Large intestine (tissue), 12 donors: ENCODE results near the gene THOC3. TPM values are rescaled to one million over a fixed set of nuclear protein-coding genes. Genes with fewer than 3 reads are reported as not detected.
"Not testable (repeated sequence)": the region's sequence is repeated elsewhere in the genome, so short reads cannot be mapped to it uniquely, and the experiment has no call there.

Source experiments
- DNase-seq, 2 donors: peaks; one replicate each; pipeline versions ENCODE4 v3.0.0 to v3.0.0-alpha.2; 2013
- H3K27ac ChIP-seq: one replicate; pipeline ENCODE4 v1.5.1; 2013; ENCODE audit warnings: low read length
- H3K27me3 ChIP-seq: 2 replicates; pipeline ENCODE4 v1.6.1; 2013; ENCODE audit warnings: low read length; ENCODE audit not compliant: control insufficient read depth, insufficient read depth
- H3K36me3 ChIP-seq: 2 replicates; pipeline ENCODE4 v1.6.1; 2013; ENCODE audit warnings: low read length; ENCODE audit not compliant: control insufficient read depth, insufficient read depth
- H3K4me1 ChIP-seq: one replicate; pipeline ENCODE4 v1.6.1; 2013; ENCODE audit warnings: low read length; ENCODE audit not compliant: control insufficient read depth, insufficient read depth
- H3K4me3 ChIP-seq: one replicate; pipeline ENCODE4 v1.5.1; 2013; ENCODE audit warnings: low read length
- H3K9me3 ChIP-seq: one replicate; pipeline ENCODE4 v1.6.1; 2013; ENCODE audit warnings: mild to moderate bottlenecking, low read depth, low read length, moderate library complexity; ENCODE audit not compliant: control insufficient read depth
- WGBS: methylation state at CpG from one replicate; pipeline ENCODE4 v1.1.5; 2013; ENCODE audit warnings: low lambda C conversion rate; ENCODE audit not compliant: insufficient coverage; 5-methylcytosine and 5-hydroxymethylcytosine counted together
- long read RNA-seq, 11 donors: transcript quantifications; one replicate each; lab custom pipeline, GENCODE V29; 2026
- polyA plus RNA-seq: library from polyadenylated mRNA; unstranded; fragments of 120-200 nt; gene quantifications from one replicate; pipeline ENCODE4 v1.2.1, GENCODE V29; 2013

The THOC3 gene
- polyA plus RNA-seq = 35.6 TPM
- long read RNA-seq, donor 1, transcript THOC3-201 (6 exons, 1,589 nt) = major isoform, 24 of 27 reads
- long read RNA-seq, donor 1, partial matches to known transcripts = 0 of 27 reads
- long read RNA-seq, donor 1, other reads (novel, unspliced or antisense) = 0 of 27 reads
- long read RNA-seq, donor 2, transcript THOC3-201 (6 exons, 1,589 nt) = major isoform, 39 of 40 reads
- long read RNA-seq, donor 2, partial matches to known transcripts = 0 of 40 reads
- long read RNA-seq, donor 2, other reads (novel, unspliced or antisense) = 0 of 40 reads
- long read RNA-seq, donor 3, transcript THOC3-201 (6 exons, 1,589 nt) = major isoform, 36 of 37 reads
- long read RNA-seq, donor 3, partial matches to known transcripts = 0 of 37 reads
- long read RNA-seq, donor 3, other reads (novel, unspliced or antisense) = 0 of 37 reads
- long read RNA-seq, donor 4, transcript THOC3-201 (6 exons, 1,589 nt) = major isoform, 5 of 5 reads
- long read RNA-seq, donor 4, partial matches to known transcripts = 0 of 5 reads
- long read RNA-seq, donor 4, other reads (novel, unspliced or antisense) = 0 of 5 reads
- long read RNA-seq, donor 5, transcript THOC3-201 (6 exons, 1,589 nt) = major isoform, 18 of 18 reads
- long read RNA-seq, donor 5, partial matches to known transcripts = 0 of 18 reads
- long read RNA-seq, donor 5, other reads (novel, unspliced or antisense) = 0 of 18 reads
- long read RNA-seq, donor 6, transcript THOC3-201 (6 exons, 1,589 nt) = major isoform, 27 of 28 reads
- long read RNA-seq, donor 6, partial matches to known transcripts = 0 of 28 reads
- long read RNA-seq, donor 6, other reads (novel, unspliced or antisense) = 0 of 28 reads
- long read RNA-seq, donor 7, transcript THOC3-201 (6 exons, 1,589 nt) = major isoform, 11 of 11 reads
- long read RNA-seq, donor 7, partial matches to known transcripts = 0 of 11 reads
- long read RNA-seq, donor 7, other reads (novel, unspliced or antisense) = 0 of 11 reads
- long read RNA-seq, donor 8, transcript THOC3-201 (6 exons, 1,589 nt) = major isoform, 42 of 43 reads
- long read RNA-seq, donor 8, partial matches to known transcripts = 0 of 43 reads
- long read RNA-seq, donor 8, other reads (novel, unspliced or antisense) = 0 of 43 reads
- long read RNA-seq, donor 9, transcript THOC3-201 (6 exons, 1,589 nt) = major isoform, 31 of 32 reads
- long read RNA-seq, donor 9, partial matches to known transcripts = 0 of 32 reads
- long read RNA-seq, donor 9, other reads (novel, unspliced or antisense) = 0 of 32 reads
- long read RNA-seq, donor 10, transcript THOC3-201 (6 exons, 1,589 nt) = major isoform, 15 of 16 reads
- long read RNA-seq, donor 10, partial matches to known transcripts = 0 of 16 reads
- long read RNA-seq, donor 10, other reads (novel, unspliced or antisense) = 0 of 16 reads
- long read RNA-seq, donor 11, transcript THOC3-201 (6 exons, 1,589 nt) = major isoform, 23 of 24 reads
- long read RNA-seq, donor 11, partial matches to known transcripts = 0 of 24 reads
- long read RNA-seq, donor 11, other reads (novel, unspliced or antisense) = 0 of 24 reads

GRCh38 chr5:175967471-175968372 lies at the start of gene THOC3:
Gene THOC3, minus strand, starts transcription at chr5:175968315. Its CDS starts 107 bp downstream, at chr5:175968208.
- not testable (repeated sequence) for H3K4me1 ChIP-seq, H3K36me3 ChIP-seq, H3K27me3 ChIP-seq, H3K9me3 ChIP-seq, H3K27ac ChIP-seq
- H3K4me3 ChIP-seq = peak within 1 kb of the TSS; percentile 59
- no CpG with 5 or more reads among the region's 67 CpGs for WGBS
- peak; percentile 79 to 88 for DNase-seq

DNA sequence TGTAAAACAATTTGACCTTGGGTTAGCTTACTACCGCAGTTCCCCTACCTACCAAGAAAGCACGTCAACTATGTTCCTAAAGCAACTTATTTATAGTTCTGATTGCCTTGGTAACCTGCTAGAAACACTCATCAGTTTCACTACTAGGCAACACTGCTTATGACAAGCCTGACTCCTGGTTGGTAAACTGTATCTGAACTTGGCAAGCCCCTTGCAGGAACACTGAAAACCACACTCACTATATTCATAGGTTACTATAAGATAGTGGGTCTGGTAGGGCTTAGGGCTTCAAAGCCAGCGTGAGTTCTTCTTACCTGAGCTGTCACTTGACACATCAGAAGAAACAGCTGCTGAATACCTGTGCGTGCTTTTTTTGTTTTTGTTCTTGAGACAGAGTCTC lies 49.2 kb upstream of the THOC3 start:
- no CpG with 5 or more reads among the region's 4 CpGs for WGBS
- not testable (repeated sequence) for H3K27me3 ChIP-seq, H3K4me1 ChIP-seq, H3K36me3 ChIP-seq, H3K9me3 ChIP-seq, H3K27ac ChIP-seq, DNase-seq, H3K4me3 ChIP-seq

DNA sequence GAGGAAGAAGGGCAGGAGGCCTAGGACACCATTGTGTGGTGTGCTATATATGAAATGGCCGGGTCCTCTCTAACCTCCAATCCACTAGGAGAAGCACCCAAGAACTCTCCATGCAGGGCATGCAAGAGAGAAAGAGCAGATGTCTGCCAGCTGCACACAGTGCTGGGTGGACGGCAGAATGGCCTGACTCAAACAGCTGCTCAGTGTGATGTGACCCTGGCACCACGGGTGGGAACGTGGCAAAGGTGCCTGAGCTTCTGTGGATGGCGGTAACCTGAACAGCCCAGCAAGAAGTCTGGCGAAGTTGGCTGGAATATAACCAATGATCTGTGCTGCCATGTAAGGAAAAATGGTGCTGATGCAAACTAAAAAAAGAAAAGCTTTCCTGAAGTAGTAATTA lies 46.2 kb upstream of the THOC3 start:
- H3K4me3 ChIP-seq, DNase-seq: not testable (repeated sequence)
- WGBS = no CpG with 5 or more reads among the region's 6 CpGs

GRCh38 chr5:176011088-176011487 lies 43.0 kb upstream of the THOC3 start:
- DNase-seq, H3K9me3 ChIP-seq, H3K27me3 ChIP-seq, H3K4me3 ChIP-seq, H3K4me1 ChIP-seq, H3K36me3 ChIP-seq, H3K27ac ChIP-seq: not testable (repeated sequence)
- WGBS = no CpG with 5 or more reads among the region's 4 CpGs

More for the DNA sequence above, 46.2 kb upstream of the THOC3 start:
- not testable (repeated sequence) for H3K27me3 ChIP-seq, H3K9me3 ChIP-seq, H3K36me3 ChIP-seq, H3K27ac ChIP-seq, H3K4me1 ChIP-seq

DNA sequence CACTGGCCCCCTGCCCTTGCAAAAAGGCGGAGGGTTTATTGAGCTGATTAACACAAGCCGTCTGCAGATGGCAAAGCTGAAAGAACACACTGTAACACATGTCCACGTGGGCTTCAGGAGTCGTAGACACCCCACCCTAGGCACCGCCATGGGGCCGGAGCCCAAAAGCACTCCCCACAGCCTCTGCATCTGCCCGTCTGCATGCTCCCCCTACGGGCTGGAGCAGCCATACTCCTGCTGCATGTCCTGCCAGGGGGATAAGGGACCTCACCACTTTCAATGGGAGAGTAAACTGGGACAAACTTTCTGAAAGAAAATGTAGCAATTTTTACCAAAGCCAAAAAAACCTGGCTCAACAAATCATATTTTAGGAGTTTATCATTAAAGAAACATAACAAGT lies 42.1 kb upstream of the THOC3 start:
- H3K4me3 ChIP-seq, H3K27ac ChIP-seq, H3K27me3 ChIP-seq, DNase-seq, H3K36me3 ChIP-seq, H3K9me3 ChIP-seq, H3K4me1 ChIP-seq: not testable (repeated sequence)
- WGBS = no CpG with 5 or more reads among the region's 8 CpGs

GRCh38 chr5:176007220-176007619 lies 39.1 kb upstream of the THOC3 start:
- H3K27ac ChIP-seq, H3K36me3 ChIP-seq, H3K9me3 ChIP-seq, DNase-seq, H3K4me1 ChIP-seq, H3K27me3 ChIP-seq, H3K4me3 ChIP-seq: not testable (repeated sequence)
- no CpG with 5 or more reads among the region's 4 CpGs for WGBS

GRCh38 chr5:176006819-176007218 lies 38.7 kb upstream of the THOC3 start:
- H3K9me3 ChIP-seq, H3K4me1 ChIP-seq, H3K27me3 ChIP-seq, DNase-seq, H3K4me3 ChIP-seq, H3K36me3 ChIP-seq, H3K27ac ChIP-seq: not testable (repeated sequence)
- WGBS = no CpG with 5 or more reads among the region's 13 CpGs

GRCh38 chr5:175997979-175998378 lies 29.9 kb upstream of the THOC3 start:
- H3K27ac ChIP-seq, H3K36me3 ChIP-seq, H3K27me3 ChIP-seq, H3K9me3 ChIP-seq, DNase-seq, H3K4me1 ChIP-seq, H3K4me3 ChIP-seq: not testable (repeated sequence)
- WGBS = no CpG with 5 or more reads among the region's 6 CpGs

GRCh38 chr5:175997495-175997894 lies 29.4 kb upstream of the THOC3 start:
- H3K27ac ChIP-seq, H3K36me3 ChIP-seq, H3K4me1 ChIP-seq, H3K4me3 ChIP-seq, DNase-seq, H3K27me3 ChIP-seq, H3K9me3 ChIP-seq: not testable (repeated sequence)
- no CpG with 5 or more reads among the region's 4 CpGs for WGBS
